Fibroblast of skin of back (primary cell): ENCODE measurements around the gene LRCOL1.

Experiments used
- DNase-seq: peaks from one replicate; pipeline ENCODE4 v3.0.0-alpha.2; 2013

LRCOL1 gene

GRCh38 chr12:132581348-132582057 is 28.9 kb downstream of the LRCOL1 start:
- no peak for DNase-seq

GRCh38 chr12:132580701-132581292 is 29.6 kb downstream of the LRCOL1 start:
- no peak for DNase-seq

- DNase-seq = no peak
Measured at GRCh38 chr12:132579744-132580143, 30.6 kb downstream of the LRCOL1 start.

- no peak for DNase-seq
Measured at GRCh38 chr12:132578826-132579225, 31.6 kb downstream of the LRCOL1 start.

GRCh38 chr12:132578118-132578517 is 32.3 kb downstream of the LRCOL1 start:
- DNase-seq = no peak

GRCh38 chr12:132577191-132577920 is 33.0 kb downstream of the LRCOL1 start:
- no peak for DNase-seq

GRCh38 chr12:132576701-132577100 is 33.7 kb downstream of the LRCOL1 start:
- no peak for DNase-seq

- no peak for DNase-seq
Measured at GRCh38 chr12:132575661-132576060, 34.7 kb downstream of the LRCOL1 start.

GRCh38 chr12:132574271-132574996 is 35.9 kb downstream of the LRCOL1 start:
- DNase-seq = no peak

- DNase-seq = no peak
Measured at GRCh38 chr12:132572801-132573760, 37.3 kb downstream of the LRCOL1 start.

GRCh38 chr12:132572106-132572505 is 38.3 kb downstream of the LRCOL1 start:
- DNase-seq = no peak

GRCh38 chr12:132571598-132571997 is 38.8 kb downstream of the LRCOL1 start:
- no peak for DNase-seq

- no peak for DNase-seq
Measured at GRCh38 chr12:132571051-132571450, 39.3 kb downstream of the LRCOL1 start.

- no peak for DNase-seq
Measured at GRCh38 chr12:132570635-132571034, 39.7 kb downstream of the LRCOL1 start.

- DNase-seq = no peak
Measured at GRCh38 chr12:132569856-132570480, 40.4 kb downstream of the LRCOL1 start.

- DNase-seq = no peak
Measured at GRCh38 chr12:132568826-132569480, 41.4 kb downstream of the LRCOL1 start.

- DNase-seq = no peak
Measured at GRCh38 chr12:132568301-132568700, 42.1 kb downstream of the LRCOL1 start.

- no peak for DNase-seq
Measured at GRCh38 chr12:132566516-132567131, 43.8 kb downstream of the LRCOL1 start.

GRCh38 chr12:132565365-132565764 is 45.0 kb downstream of the LRCOL1 start:
- DNase-seq = no peak

- DNase-seq = no peak
Measured at GRCh38 chr12:132563911-132564310, 46.5 kb downstream of the LRCOL1 start.
